Stomach (tissue), 9 donors: Measurements from ENCODE around the gene ZFHX3. TPM values are rescaled to one million over a fixed set of nuclear protein-coding genes. Genes with fewer than 3 reads are reported as not detected.

ENCODE experiments used
- DNase-seq, 2 donors: peaks; one replicate each; pipeline versions ENCODE4 v3.0.0 to v3.0.0-alpha.2; 2013 to 2019
- H3K27ac ChIP-seq, 5 donors: fragments of 200-600 bp in 4 of 5; sonication (generic) in 4 of 5; one replicate each; pipeline ENCODE4 v1.5.1; 2013 to 2019; ENCODE audit warnings: mild to moderate bottlenecking in 1 of 5, moderate library complexity in 1 of 5
- H3K27me3 ChIP-seq, 3 donors: fragments of 200-600 bp; sonication (generic); one replicate each; pipeline ENCODE4 v1.5.1; 2017 to 2019; ENCODE audit warnings: mixed run types in 1 of 3
- H3K36me3 ChIP-seq, 4 donors: fragments of 200-600 bp; sonication (generic); 1 replicate in 3 of 4; 2 replicates in 1 of 4; pipeline ENCODE4 v1.5.1; 2016 to 2019
- H3K4me1 ChIP-seq, 4 donors: fragments of 200-600 bp; sonication (generic); one replicate each; pipeline ENCODE4 v1.5.1; 2016 to 2019
- H3K4me3 ChIP-seq, 4 donors: fragments of 200-600 bp; sonication (generic) in 3 of 4; one replicate each; pipeline ENCODE4 v1.5.1; 2016 to 2019; ENCODE audit warnings: mild to moderate bottlenecking in 1 of 4
- H3K9me3 ChIP-seq, 4 donors: fragments of 200-600 bp; sonication (generic); one replicate each; pipeline ENCODE4 v1.5.1; 2016 to 2019
- EP300 ChIP-seq: sonication (generic); formaldehyde crosslinking; IDR thresholded peaks from one replicate; pipeline ENCODE4 v1.6.1; 2017; ENCODE audit warnings: antibody characterized with exemption
- POLR2A ChIP-seq, 4 donors: fragments of 450-650 bp; IDR thresholded peaks; one replicate each; pipeline ENCODE4 v1.6.1; 2016; ENCODE audit warnings: antibody characterized with exemption in 4 of 4, control low read depth in 2 of 4, mild to moderate bottlenecking in 1 of 4, moderate library complexity in 1 of 4
- POLR2AphosphoS5 ChIP-seq, 3 donors: sonication (generic); formaldehyde crosslinking; IDR thresholded peaks; one replicate each; pipeline ENCODE4 v1.6.1; 2016; ENCODE audit warnings: antibody characterized with exemption in 3 of 3
- WGBS, 5 donors: extraction: QIAGEN DNeasy Blood & Tissue Kit in 3 of 5; methylation state at CpG; one replicate each; pipeline versions ENCODE4 v1.1.5 to v1.1.7; 2013 to 2018; 5-methylcytosine and 5-hydroxymethylcytosine counted together
- intact Hi-C: fragments of 100-400 bp; cut with DNase I; formaldehyde crosslinking; loops from one replicate; pipeline ENCODE4 v1.15.1; 2023; ENCODE audit warnings: low total_unique reads
- polyA plus RNA-seq, 3 donors: library from polyadenylated mRNA; stranded (reverse); fragments of 200-250 nt; gene quantifications; one replicate each; pipeline ENCODE4 v1.2.3, GENCODE V29; 2013
- total RNA-seq, 5 donors: library from RNA; depleted of rRNA; stranded (reverse); fragments of >200 nt; gene quantifications; one replicate each; pipeline versions ENCODE4 v1.1.0 to v1.2.3, GENCODE V29; 2014 to 2016
- TF ChIP-seq, protein P1 (sequence below), 7 experiments: fragments of 450-650 bp in 4 of 7; fragments of 200-600 bp in 3 of 7; sonication (generic) in 3 of 7; IDR thresholded peaks; one replicate each; pipeline ENCODE4 v1.5.1; 2016 to 2019; ENCODE audit warnings: antibody characterized with exemption in 7 of 7, control low read depth in 2 of 7, mild to moderate bottlenecking in 1 of 7
- donor health status: healthy with polysubstance abuse.
- donor health status: Bipolar disorder and iron deficiency.
- donor health status: healthy.

ZFHX3 gene
- total and polyA plus RNA-seq, 8 donors = 1.1 to 27.5 (median 11.8) TPM

DNA sequence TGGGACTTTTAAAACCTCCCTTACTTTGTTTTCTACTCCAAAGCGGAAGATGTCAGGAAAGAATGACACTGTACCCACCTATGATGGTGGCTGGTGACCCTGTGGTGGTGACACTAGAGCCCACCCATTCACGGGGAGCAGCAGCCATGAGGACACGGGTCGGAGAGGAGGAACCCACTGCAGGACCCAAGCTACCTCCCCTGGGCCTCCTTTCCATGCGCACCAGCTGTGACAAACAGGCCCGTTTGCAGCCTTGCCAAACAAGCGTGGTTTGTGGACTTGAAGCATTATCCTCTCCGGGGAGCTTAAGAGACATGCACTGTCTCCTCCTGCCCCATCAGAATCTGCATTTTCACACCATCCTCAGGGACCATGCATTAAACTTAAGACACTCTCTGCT lies 85.6 kb downstream of the ZFHX3 start:
- peaks cover 14 to 32% (median 28%) of the 10 kb centered on the region in 4 donors for H3K36me3 ChIP-seq
- no peaks in the 10 kb centered on the region for H3K4me1 ChIP-seq
- 88 to 93% (median 92%) methylated on average over 6 to 8 of the region's 8 CpGs for WGBS, 5 donors
- H3K9me3 ChIP-seq = no peaks in the 10 kb centered on the region
- no peak for DNase-seq
- H3K27ac ChIP-seq = no peak overlapping the region
- no peak overlapping the region for H3K4me3 ChIP-seq
- TF ChIP-seq EP300 (no peak), POLR2AphosphoS5 (IDR thresholded peaks at IDR 0.05) (no peak), POLR2A (IDR thresholded peaks at IDR 0.05) (no peak)
- TF ChIP-seq, protein P1, sequence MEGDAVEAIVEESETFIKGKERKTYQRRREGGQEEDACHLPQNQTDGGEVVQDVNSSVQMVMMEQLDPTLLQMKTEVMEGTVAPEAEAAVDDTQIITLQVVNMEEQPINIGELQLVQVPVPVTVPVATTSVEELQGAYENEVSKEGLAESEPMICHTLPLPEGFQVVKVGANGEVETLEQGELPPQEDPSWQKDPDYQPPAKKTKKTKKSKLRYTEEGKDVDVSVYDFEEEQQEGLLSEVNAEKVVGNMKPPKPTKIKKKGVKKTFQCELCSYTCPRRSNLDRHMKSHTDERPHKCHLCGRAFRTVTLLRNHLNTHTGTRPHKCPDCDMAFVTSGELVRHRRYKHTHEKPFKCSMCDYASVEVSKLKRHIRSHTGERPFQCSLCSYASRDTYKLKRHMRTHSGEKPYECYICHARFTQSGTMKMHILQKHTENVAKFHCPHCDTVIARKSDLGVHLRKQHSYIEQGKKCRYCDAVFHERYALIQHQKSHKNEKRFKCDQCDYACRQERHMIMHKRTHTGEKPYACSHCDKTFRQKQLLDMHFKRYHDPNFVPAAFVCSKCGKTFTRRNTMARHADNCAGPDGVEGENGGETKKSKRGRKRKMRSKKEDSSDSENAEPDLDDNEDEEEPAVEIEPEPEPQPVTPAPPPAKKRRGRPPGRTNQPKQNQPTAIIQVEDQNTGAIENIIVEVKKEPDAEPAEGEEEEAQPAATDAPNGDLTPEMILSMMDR (IDR thresholded peaks at IDR 0.05) = no peak
- intact Hi-C loops = no loop called here
- no peaks in the 10 kb centered on the region for H3K27me3 ChIP-seq

GRCh38 chr16:72961863-72962262 lies 86.1 kb downstream of the ZFHX3 start:
- 87 to 95% (median 91%) methylated on average over 9 of the region's 9 CpGs for WGBS, 5 donors
- H3K27me3 ChIP-seq = no peaks in the 10 kb centered on the region
- no peaks in the 10 kb centered on the region for H3K9me3 ChIP-seq
- H3K4me3 ChIP-seq = no peak overlapping the region
- peaks cover 14 to 36% (median 33%) of the 10 kb centered on the region in 4 donors for H3K36me3 ChIP-seq
- no peak overlapping the region for H3K27ac ChIP-seq
- H3K4me1 ChIP-seq = no peaks in the 10 kb centered on the region
- TF ChIP-seq EP300 = no peak
- TF ChIP-seq, protein P1 (IDR thresholded peaks at IDR 0.05) = no peak
- TF ChIP-seq POLR2AphosphoS5 (IDR thresholded peaks at IDR 0.05) = no peak
- no peak for TF ChIP-seq POLR2A (IDR thresholded peaks at IDR 0.05)
- DNase-seq = no peak
- intact Hi-C loops = no loop called here

GRCh38 chr16:72961115-72961832 lies 86.7 kb downstream of the ZFHX3 start:
- TF ChIP-seq, protein P1 (IDR thresholded peaks at IDR 0.05) = peak in 4 of 7 experiments; percentile 14 to 29 (median 22)
- no peak for TF ChIP-seq POLR2AphosphoS5 (IDR thresholded peaks at IDR 0.05)
- Histone ChIP-seq H3K27me3 (no peaks in the 10 kb centered on the region), H3K4me1 (no peaks in the 10 kb centered on the region), H3K36me3 (peaks cover 14 to 36% (median 33%) of the 10 kb centered on the region in 4 donors), H3K27ac (no peak overlapping the region), H3K4me3 (no peak overlapping the region), H3K9me3 (no peaks in the 10 kb centered on the region)
- WGBS, 5 donors = 75 to 84% (median 77%) methylated on average over 20 of the region's 20 CpGs
- intact Hi-C loops = no loop called here
- peak in 1 of 2 donors; percentile 62 for DNase-seq

DNA sequence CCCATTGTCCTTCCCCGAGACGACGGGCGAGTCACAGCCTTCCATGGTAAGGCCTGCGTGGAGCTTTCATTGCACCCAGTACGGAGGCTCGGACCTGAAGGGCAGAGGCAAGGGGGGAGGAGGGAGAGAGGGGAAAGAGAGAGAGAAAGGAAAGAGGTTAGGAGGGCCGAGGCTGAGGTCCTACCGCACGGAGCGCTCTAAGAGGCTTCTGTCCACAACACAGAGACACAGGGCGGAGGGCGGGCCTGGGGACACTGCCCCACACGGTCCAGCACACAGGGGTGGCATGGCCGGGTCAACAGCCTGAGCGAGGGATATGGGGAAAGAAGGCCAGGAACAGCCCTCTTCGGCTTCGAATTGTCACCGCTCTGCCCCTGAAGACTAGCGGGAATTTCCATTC lies 87.8 kb downstream of the ZFHX3 start:
- H3K27me3 ChIP-seq = no peaks in the 10 kb centered on the region
- 95 to 100% (median 97%) methylated on average over 19 to 20 of the region's 20 CpGs for WGBS, 5 donors
- DNase-seq = no peak
- H3K36me3 ChIP-seq = peaks cover 14 to 41% (median 33%) of the 10 kb centered on the region in 4 donors
- no peak for TF ChIP-seq EP300
- no peak for TF ChIP-seq POLR2AphosphoS5 (IDR thresholded peaks at IDR 0.05)
- TF ChIP-seq POLR2A (IDR thresholded peaks at IDR 0.05) = no peak
- TF ChIP-seq, protein P1 (IDR thresholded peaks at IDR 0.05) = no peak
- no peaks in the 10 kb centered on the region for H3K4me1 ChIP-seq
- H3K27ac ChIP-seq = no peak overlapping the region
- intact Hi-C loops = no loop called here
- no peaks in the 10 kb centered on the region for H3K9me3 ChIP-seq
- no peak overlapping the region for H3K4me3 ChIP-seq
